Stomach (tissue), 9 donors: ENCODE measurements around the gene PPIC. TPM values are rescaled to one million over a fixed set of nuclear protein-coding genes. Genes with fewer than 3 reads are reported as not detected.

ENCODE experiments used
- DNase-seq, 2 donors: peaks; one replicate each; pipeline versions ENCODE4 v3.0.0 to v3.0.0-alpha.2; 2013 to 2019
- H3K27ac ChIP-seq, 5 donors: fragments of 200-600 bp in 4 of 5; sonication (generic) in 4 of 5; one replicate each; pipeline ENCODE4 v1.5.1; 2013 to 2019; ENCODE audit warnings: mild to moderate bottlenecking in 1 of 5, moderate library complexity in 1 of 5
- H3K27me3 ChIP-seq, 3 donors: fragments of 200-600 bp; sonication (generic); one replicate each; pipeline ENCODE4 v1.5.1; 2017 to 2019; ENCODE audit warnings: mixed run types in 1 of 3
- H3K36me3 ChIP-seq, 4 donors: fragments of 200-600 bp; sonication (generic); 1 replicate in 3 of 4; 2 replicates in 1 of 4; pipeline ENCODE4 v1.5.1; 2016 to 2019
- H3K4me1 ChIP-seq, 4 donors: fragments of 200-600 bp; sonication (generic); one replicate each; pipeline ENCODE4 v1.5.1; 2016 to 2019
- H3K4me3 ChIP-seq, 4 donors: fragments of 200-600 bp; sonication (generic) in 3 of 4; one replicate each; pipeline ENCODE4 v1.5.1; 2016 to 2019; ENCODE audit warnings: mild to moderate bottlenecking in 1 of 4
- H3K9me3 ChIP-seq, 4 donors: fragments of 200-600 bp; sonication (generic); one replicate each; pipeline ENCODE4 v1.5.1; 2016 to 2019
- CTCF ChIP-seq, 7 experiments: fragments of 450-650 bp in 4 of 7; fragments of 200-600 bp in 3 of 7; sonication (generic) in 3 of 7; IDR thresholded peaks; one replicate each; pipeline ENCODE4 v1.5.1; 2016 to 2019; ENCODE audit warnings: antibody characterized with exemption in 7 of 7, control low read depth in 2 of 7, mild to moderate bottlenecking in 1 of 7
- EP300 ChIP-seq: sonication (generic); formaldehyde crosslinking; IDR thresholded peaks from one replicate; pipeline ENCODE4 v1.6.1; 2017; ENCODE audit warnings: antibody characterized with exemption
- POLR2A ChIP-seq, 4 donors: fragments of 450-650 bp; IDR thresholded peaks; one replicate each; pipeline ENCODE4 v1.6.1; 2016; ENCODE audit warnings: antibody characterized with exemption in 4 of 4, control low read depth in 2 of 4, mild to moderate bottlenecking in 1 of 4, moderate library complexity in 1 of 4
- POLR2AphosphoS5 ChIP-seq, 3 donors: sonication (generic); formaldehyde crosslinking; IDR thresholded peaks; one replicate each; pipeline ENCODE4 v1.6.1; 2016; ENCODE audit warnings: antibody characterized with exemption in 3 of 3
- WGBS, 5 donors: extraction: QIAGEN DNeasy Blood & Tissue Kit in 3 of 5; methylation state at CpG; one replicate each; pipeline versions ENCODE4 v1.1.5 to v1.1.7; 2013 to 2018; 5-methylcytosine and 5-hydroxymethylcytosine counted together
- intact Hi-C: fragments of 100-400 bp; cut with DNase I; formaldehyde crosslinking; loops from one replicate; pipeline ENCODE4 v1.15.1; 2023; ENCODE audit warnings: low total_unique reads
- polyA plus RNA-seq, 3 donors: library from polyadenylated mRNA; stranded (reverse); fragments of 200-250 nt; gene quantifications; one replicate each; pipeline ENCODE4 v1.2.3, GENCODE V29; 2013
- total RNA-seq, 5 donors: library from RNA; depleted of rRNA; stranded (reverse); fragments of >200 nt; gene quantifications; one replicate each; pipeline versions ENCODE4 v1.1.0 to v1.2.3, GENCODE V29; 2014 to 2016
- donor health status: healthy with polysubstance abuse.
- donor health status: Bipolar disorder and iron deficiency.
- donor health status: healthy.

PPIC gene
- total and polyA plus RNA-seq, 8 donors: 6.9 to 57.5 (median 20.4) TPM

GRCh38 chr5:122999947-123000563 is 36.5 kb downstream of the PPIC start:
- intact Hi-C loops: no loop called here
- Histone ChIP-seq H3K27me3 (no peaks in the 10 kb centered on the region), H3K4me3 (no peak overlapping the region), H3K27ac (no peak overlapping the region), H3K4me1 (no peaks in the 10 kb centered on the region), H3K9me3 (no peaks in the 10 kb centered on the region), H3K36me3 (peaks cover 0 to 18% (median 8%) of the 10 kb centered on the region in 4 donors)
- TF ChIP-seq EP300: no peak
- no peak for TF ChIP-seq POLR2AphosphoS5 (IDR thresholded peaks at IDR 0.05)
- TF ChIP-seq CTCF (IDR thresholded peaks at IDR 0.05): peak in 5 of 7 experiments; percentile 31 to 54 (median 41)
- TF ChIP-seq POLR2A (IDR thresholded peaks at IDR 0.05): no peak
- DNase-seq: peak; percentile 62 to 67
- 57 to 77% (median 64%) methylated on average over 9 to 10 of the region's 10 CpGs for WGBS, 5 donors

- Histone ChIP-seq H3K27ac (no peak overlapping the region), H3K4me1 (no peaks in the 10 kb centered on the region), H3K9me3 (no peaks in the 10 kb centered on the region), H3K36me3 (peaks cover 0 to 6% (median 3%) of the 10 kb centered on the region in 4 donors), H3K27me3 (no peaks in the 10 kb centered on the region), H3K4me3 (no peak overlapping the region)
- TF ChIP-seq CTCF (IDR thresholded peaks at IDR 0.05): no peak
- no peak for TF ChIP-seq EP300
- intact Hi-C loops: no loop called here
- no peak for DNase-seq
- WGBS, 5 donors: 61 to 78% (median 66%) methylated on average over 7 of the region's 7 CpGs
Measured at GRCh38 chr5:122997294-122997693, 39.2 kb downstream of the PPIC start.

GRCh38 chr5:122996091-122996490 is 40.4 kb downstream of the PPIC start:
- H3K9me3 ChIP-seq: no peaks in the 10 kb centered on the region
- no peak for TF ChIP-seq POLR2AphosphoS5 (IDR thresholded peaks at IDR 0.05)
- H3K36me3 ChIP-seq: no peaks in the 10 kb centered on the region
- intact Hi-C loops: no loop called here
- no peak overlapping the region for H3K4me3 ChIP-seq
- no peak overlapping the region for H3K27ac ChIP-seq
- H3K4me1 ChIP-seq: no peaks in the 10 kb centered on the region
- WGBS, 5 donors: 79 to 91% (median 84%) methylated on average over 3 of the region's 3 CpGs
- DNase-seq: no peak
- H3K27me3 ChIP-seq: no peaks in the 10 kb centered on the region

- no peak overlapping the region for H3K4me3 ChIP-seq
- no peaks in the 10 kb centered on the region for H3K36me3 ChIP-seq
- H3K4me1 ChIP-seq: no peaks in the 10 kb centered on the region
- intact Hi-C loops: no loop called here
- TF ChIP-seq CTCF (IDR thresholded peaks at IDR 0.05) (no peak), EP300 (no peak), POLR2A (IDR thresholded peaks at IDR 0.05) (no peak), POLR2AphosphoS5 (IDR thresholded peaks at IDR 0.05) (no peak)
- DNase-seq: no peak
- H3K27ac ChIP-seq: no peak overlapping the region
- H3K9me3 ChIP-seq: no peaks in the 10 kb centered on the region
- no peaks in the 10 kb centered on the region for H3K27me3 ChIP-seq
- 94 to 100% (median 98%) methylated on average over 2 of the region's 2 CpGs for WGBS, 5 donors
Measured at GRCh38 chr5:122985954-122986721, 50.4 kb downstream of the PPIC start.
